ENCODE data around the gene PKD1L1. TPM values are rescaled to one million over a fixed set of nuclear protein-coding genes. Genes with fewer than 3 reads are reported as not detected.
"Not testable (repeated sequence)": the region's sequence is repeated elsewhere in the genome, so short reads cannot be mapped to it uniquely, and the experiment has no call there.

PKD1L1 gene
- polyA plus RNA-seq, 4 donors = 0.42 to 1.2 TPM; not detected in 2

DNA sequence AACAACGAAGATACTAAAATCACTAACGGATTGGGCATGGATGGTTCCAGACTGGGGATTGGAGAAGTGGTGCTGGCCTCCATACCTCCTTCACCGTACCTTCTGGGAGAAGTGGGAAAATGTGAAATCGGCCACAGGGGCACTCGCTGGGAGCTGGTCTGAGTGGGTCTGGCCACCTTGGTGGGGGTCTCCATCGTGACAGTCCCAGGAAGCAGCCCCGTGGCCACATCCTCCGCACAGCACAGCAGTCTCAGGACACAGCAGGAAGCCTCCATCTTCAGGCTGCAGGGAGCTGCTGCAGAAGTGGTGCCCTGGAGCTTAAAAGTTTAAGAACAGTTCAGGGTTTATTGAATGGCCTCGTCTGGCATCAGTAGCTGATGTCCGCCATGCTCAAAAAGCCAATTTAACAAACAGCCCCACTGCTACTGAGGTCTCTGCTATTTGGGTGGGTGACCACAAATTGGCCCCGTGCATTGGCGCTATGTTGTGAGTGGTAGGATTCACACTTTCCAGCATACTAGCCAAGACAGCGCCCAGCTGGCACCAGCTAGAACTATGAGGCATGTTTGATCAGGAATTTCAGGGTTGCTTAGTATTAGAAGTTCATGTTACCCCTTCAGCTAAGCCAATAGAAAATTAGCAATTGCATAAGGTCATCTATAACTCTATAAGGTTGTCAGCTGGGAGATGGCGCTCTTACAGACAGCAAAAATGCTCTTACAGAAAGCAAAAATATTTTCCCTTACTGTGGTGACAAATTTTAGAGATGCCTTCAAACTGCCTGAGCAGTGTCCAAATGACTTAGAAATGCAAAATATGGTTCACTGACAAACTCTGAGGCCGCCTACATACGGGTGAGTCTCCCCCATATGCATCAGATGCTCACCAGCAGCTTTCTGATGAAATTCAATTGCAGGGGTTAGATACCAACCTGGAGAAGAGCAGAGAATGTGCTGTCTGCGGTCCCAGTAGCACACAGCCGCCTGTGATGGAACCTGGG, 17.0 kb downstream of the PKD1L1 start:
- Histone ChIP-seq H3K27ac (ENCODE audit: low read depth in 1 of 3, low read length in 2 of 3) (no peak overlapping the region), H3K9me3 (ENCODE audit: control insufficient read depth in 2 of 2, insufficient read depth in 1 of 2, low read depth in 1 of 2, low read length in 1 of 2) (no peaks in the 10 kb centered on the region), H3K36me3 (ENCODE audit: control insufficient read depth in 3 of 3, insufficient read depth in 2 of 3, low read depth in 1 of 3, low read length in 3 of 3) (no peaks in the 10 kb centered on the region), H3K4me3 (ENCODE audit: low read depth in 1 of 3, low read length in 3 of 3) (no peak overlapping the region), H3K4me1 (ENCODE audit: control insufficient read depth in 3 of 3, insufficient read depth in 2 of 3, low read depth in 1 of 3, low read length in 2 of 3) (no peaks in the 10 kb centered on the region), H3K27me3 (ENCODE audit: control insufficient read depth in 3 of 3, insufficient read depth in 3 of 3, low read length in 3 of 3) (no peaks in the 10 kb centered on the region)
- WGBS, 3 donors = 91 to 92% (median 92%) methylated on average over 18 of the region's 18 CpGs
- DNase-seq (no peak), FAIRE-seq (no peak)

DNA sequence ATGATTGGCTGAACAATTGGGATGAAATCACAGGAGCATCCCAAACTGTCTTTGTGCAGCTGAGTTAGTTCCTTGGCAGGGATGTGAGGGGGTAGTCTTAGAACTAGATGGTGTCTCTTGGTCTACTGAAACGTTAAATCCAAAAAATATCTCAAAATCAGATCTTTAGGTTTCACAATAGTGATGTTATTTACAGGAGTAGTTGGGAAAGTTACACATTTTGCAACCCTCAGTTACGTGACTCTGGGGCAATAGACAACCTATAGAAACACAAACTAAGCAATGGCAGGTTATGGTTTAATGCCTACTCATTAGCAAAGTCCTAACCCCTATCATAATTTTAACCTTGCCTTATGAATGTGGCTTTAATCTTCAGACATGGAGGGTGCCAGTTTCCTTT, 24.0 kb downstream of the PKD1L1 start:
- Histone ChIP-seq H3K9me3 (ENCODE audit: control insufficient read depth in 2 of 2, insufficient read depth in 1 of 2, low read depth in 1 of 2, low read length in 1 of 2) (no peaks in the 10 kb centered on the region), H3K4me1 (ENCODE audit: control insufficient read depth in 3 of 3, insufficient read depth in 2 of 3, low read depth in 1 of 3, low read length in 2 of 3) (no peaks in the 10 kb centered on the region), H3K36me3 (ENCODE audit: control insufficient read depth in 3 of 3, insufficient read depth in 2 of 3, low read depth in 1 of 3, low read length in 3 of 3) (no peaks in the 10 kb centered on the region), H3K4me3 (ENCODE audit: low read depth in 1 of 3, low read length in 3 of 3) (no peak overlapping the region), H3K27me3 (ENCODE audit: control insufficient read depth in 3 of 3, insufficient read depth in 3 of 3, low read length in 3 of 3) (no peaks in the 10 kb centered on the region), H3K27ac (ENCODE audit: low read depth in 1 of 3, low read length in 2 of 3) (no peak overlapping the region)
- FAIRE-seq (no peak), DNase-seq (no peak)
- WGBS, 3 donors = 56 to 68% (median 62%) methylated on average over 2 of the region's 2 CpGs

DNA sequence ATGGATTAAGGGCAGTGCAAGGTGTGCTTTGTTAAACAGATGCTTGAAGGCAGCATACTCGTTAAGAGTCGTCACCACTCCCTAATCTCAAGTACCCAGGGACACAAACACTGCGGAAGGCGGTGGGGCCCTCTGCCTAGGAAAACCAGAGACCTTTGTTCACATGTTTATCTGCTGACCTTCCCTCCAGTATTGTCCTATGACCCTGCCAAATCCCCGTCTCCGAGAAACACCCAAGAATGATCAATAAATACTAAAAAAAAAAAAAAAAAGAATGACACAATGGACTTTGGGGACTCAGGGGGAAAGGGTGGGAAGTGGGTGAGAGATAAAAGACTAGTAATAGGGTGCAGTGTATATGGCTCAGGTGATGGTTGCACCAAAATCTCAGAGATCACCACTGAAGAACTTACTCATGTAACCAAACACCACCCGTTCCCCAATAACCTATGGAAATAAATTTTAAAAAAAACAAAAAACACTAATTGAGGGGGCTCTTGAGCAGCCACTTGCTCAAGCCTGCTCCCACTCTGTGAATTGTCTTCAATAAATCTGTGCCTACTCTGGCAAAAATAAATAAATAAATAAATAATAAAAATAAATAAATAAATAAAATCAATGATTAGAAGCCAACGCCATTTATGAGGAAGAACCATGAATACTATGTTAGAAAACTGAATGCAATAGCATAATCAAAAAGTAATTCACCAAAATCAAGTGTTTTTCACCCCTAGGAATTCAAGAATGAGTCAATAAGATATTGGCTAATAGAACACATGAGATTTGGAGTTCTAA, 25.0 kb downstream of the PKD1L1 start:
- not testable (repeated sequence) for H3K27me3 ChIP-seq (ENCODE audit: control insufficient read depth in 3 of 3, insufficient read depth in 3 of 3, low read length in 3 of 3); H3K27ac ChIP-seq (ENCODE audit: low read depth in 1 of 3, low read length in 2 of 3); H3K9me3 ChIP-seq (ENCODE audit: control insufficient read depth in 2 of 2, insufficient read depth in 1 of 2, low read depth in 1 of 2, low read length in 1 of 2); FAIRE-seq; H3K4me1 ChIP-seq (ENCODE audit: control insufficient read depth in 3 of 3, insufficient read depth in 2 of 3, low read depth in 1 of 3, low read length in 2 of 3); H3K36me3 ChIP-seq (ENCODE audit: control insufficient read depth in 3 of 3, insufficient read depth in 2 of 3, low read depth in 1 of 3, low read length in 3 of 3); H3K4me3 ChIP-seq (ENCODE audit: low read depth in 1 of 3, low read length in 3 of 3)
- WGBS, 3 donors = 31 to 54% (median 51%) methylated on average over 8 of the region's 8 CpGs
- DNase-seq = peak in 1 of 2 donors; percentile 11

DNA sequence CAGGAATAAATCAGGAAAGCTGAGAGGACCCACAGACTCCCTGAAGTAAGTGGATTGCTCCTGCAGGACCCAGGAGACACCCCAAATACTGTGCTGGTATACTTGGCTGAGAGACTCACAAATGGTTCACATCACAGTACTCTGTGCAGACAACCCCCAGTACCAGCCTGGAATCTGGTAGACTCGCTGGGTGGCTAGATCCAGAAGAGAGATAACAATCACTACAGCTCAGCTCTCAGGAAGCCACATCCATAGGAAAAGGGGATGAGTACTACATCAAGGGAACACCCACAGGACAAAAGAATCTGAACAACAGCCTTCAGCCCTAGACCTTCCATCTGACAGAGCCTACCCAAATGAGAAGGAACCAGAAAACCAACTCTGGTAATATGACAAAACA, 31.8 kb downstream of the PKD1L1 start:
- not testable (repeated sequence) for H3K4me3 ChIP-seq (ENCODE audit: low read depth in 1 of 3, low read length in 3 of 3); FAIRE-seq
- 61 to 83% (median 73%) methylated on average over 1 of the region's 1 CpG for WGBS, 3 donors

DNA sequence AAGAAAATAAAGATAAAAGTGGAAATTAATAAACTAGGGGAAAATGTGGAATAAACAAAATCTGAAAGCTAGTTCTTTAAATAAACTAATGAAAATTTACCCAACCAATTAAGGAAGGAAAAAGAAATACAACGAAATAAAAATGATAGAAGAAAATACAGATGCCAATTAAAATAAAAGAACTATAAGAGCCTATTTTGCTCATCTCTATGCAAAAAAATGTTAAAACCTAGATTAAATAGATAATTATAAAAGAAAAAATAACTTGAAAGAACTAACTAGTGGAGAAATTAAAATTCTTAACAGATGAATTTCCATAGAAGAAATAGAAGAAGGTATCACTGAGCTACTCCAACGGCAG, 32.7 kb downstream of the PKD1L1 start:
- 90 to 95% (median 90%) methylated on average over 2 of the region's 2 CpGs for WGBS, 3 donors
- no peaks in the 10 kb centered on the region for H3K9me3 ChIP-seq (ENCODE audit: control insufficient read depth in 2 of 2, insufficient read depth in 1 of 2, low read depth in 1 of 2, low read length in 1 of 2)
- H3K27ac ChIP-seq (ENCODE audit: low read depth in 1 of 3, low read length in 2 of 3) = no peak overlapping the region
- DNase-seq = no peak
- no peaks in the 10 kb centered on the region for H3K36me3 ChIP-seq (ENCODE audit: control insufficient read depth in 3 of 3, insufficient read depth in 2 of 3, low read depth in 1 of 3, low read length in 3 of 3)
- no peak overlapping the region for H3K4me3 ChIP-seq (ENCODE audit: low read depth in 1 of 3, low read length in 3 of 3)
- FAIRE-seq = no peak
- no peaks in the 10 kb centered on the region for H3K27me3 ChIP-seq (ENCODE audit: control insufficient read depth in 3 of 3, insufficient read depth in 3 of 3, low read length in 3 of 3)
- no peaks in the 10 kb centered on the region for H3K4me1 ChIP-seq (ENCODE audit: control insufficient read depth in 3 of 3, insufficient read depth in 2 of 3, low read depth in 1 of 3, low read length in 2 of 3)

More for the DNA sequence above, 31.8 kb downstream of the PKD1L1 start:
- not testable (repeated sequence) for H3K9me3 ChIP-seq (ENCODE audit: control insufficient read depth in 2 of 2, insufficient read depth in 1 of 2, low read depth in 1 of 2, low read length in 1 of 2); H3K27ac ChIP-seq (ENCODE audit: low read depth in 1 of 3, low read length in 2 of 3); H3K4me1 ChIP-seq (ENCODE audit: control insufficient read depth in 3 of 3, insufficient read depth in 2 of 3, low read depth in 1 of 3, low read length in 2 of 3); H3K27me3 ChIP-seq (ENCODE audit: control insufficient read depth in 3 of 3, insufficient read depth in 3 of 3, low read length in 3 of 3); H3K36me3 ChIP-seq (ENCODE audit: control insufficient read depth in 3 of 3, insufficient read depth in 2 of 3, low read depth in 1 of 3, low read length in 3 of 3); DNase-seq

DNA sequence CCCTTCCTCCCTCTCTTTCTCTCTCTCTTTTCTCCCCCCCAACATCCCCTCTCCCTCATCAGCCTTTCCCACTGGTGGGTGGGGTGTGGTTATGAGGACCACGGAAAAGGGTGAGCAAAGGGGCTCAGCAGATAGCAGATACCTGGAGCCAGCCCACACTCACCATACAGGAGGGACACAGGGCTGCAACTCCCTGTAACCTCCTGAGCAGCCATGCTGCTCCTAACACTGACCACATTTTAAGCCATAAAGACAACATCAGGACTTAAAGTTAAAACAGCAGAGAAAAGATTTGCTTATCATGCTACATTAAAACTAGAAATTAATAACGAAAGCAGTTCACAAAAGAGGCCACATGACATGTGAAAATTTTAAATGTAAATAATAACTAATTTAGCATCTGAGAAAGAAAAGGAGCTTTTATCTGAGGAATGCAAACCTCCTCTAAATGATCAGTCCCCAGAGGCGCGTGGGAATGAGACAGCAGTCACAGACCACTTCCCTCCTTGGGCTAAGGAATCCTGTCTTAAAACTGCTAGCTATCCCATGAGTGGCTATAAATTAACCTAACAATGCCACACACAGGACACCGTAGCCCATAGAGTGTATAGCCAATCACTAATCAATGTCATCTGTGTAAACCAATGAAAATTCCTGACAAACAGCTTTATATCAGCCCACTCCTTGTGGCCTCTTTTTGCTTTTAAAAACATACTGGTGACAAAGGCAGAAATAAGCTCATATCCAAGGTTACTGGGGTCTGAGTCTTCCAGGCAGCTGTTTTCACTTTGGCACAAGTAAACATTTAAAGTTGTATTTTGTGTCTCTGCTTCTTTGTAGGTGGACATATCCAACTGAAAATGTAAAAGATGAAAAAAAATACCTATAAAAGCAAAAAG, 33.3 kb downstream of the PKD1L1 start:
- 61 to 69% (median 62%) methylated on average over 5 of the region's 5 CpGs for WGBS, 3 donors
- Histone ChIP-seq H3K27ac (ENCODE audit: low read depth in 1 of 3, low read length in 2 of 3) (no peak overlapping the region), H3K9me3 (ENCODE audit: control insufficient read depth in 2 of 2, insufficient read depth in 1 of 2, low read depth in 1 of 2, low read length in 1 of 2) (no peaks in the 10 kb centered on the region), H3K27me3 (ENCODE audit: control insufficient read depth in 3 of 3, insufficient read depth in 3 of 3, low read length in 3 of 3) (no peaks in the 10 kb centered on the region), H3K4me1 (ENCODE audit: control insufficient read depth in 3 of 3, insufficient read depth in 2 of 3, low read depth in 1 of 3, low read length in 2 of 3) (no peaks in the 10 kb centered on the region), H3K36me3 (ENCODE audit: control insufficient read depth in 3 of 3, insufficient read depth in 2 of 3, low read depth in 1 of 3, low read length in 3 of 3) (no peaks in the 10 kb centered on the region), H3K4me3 (ENCODE audit: low read depth in 1 of 3, low read length in 3 of 3) (no peak overlapping the region)
- FAIRE-seq = no peak
- no peak for DNase-seq

DNA sequence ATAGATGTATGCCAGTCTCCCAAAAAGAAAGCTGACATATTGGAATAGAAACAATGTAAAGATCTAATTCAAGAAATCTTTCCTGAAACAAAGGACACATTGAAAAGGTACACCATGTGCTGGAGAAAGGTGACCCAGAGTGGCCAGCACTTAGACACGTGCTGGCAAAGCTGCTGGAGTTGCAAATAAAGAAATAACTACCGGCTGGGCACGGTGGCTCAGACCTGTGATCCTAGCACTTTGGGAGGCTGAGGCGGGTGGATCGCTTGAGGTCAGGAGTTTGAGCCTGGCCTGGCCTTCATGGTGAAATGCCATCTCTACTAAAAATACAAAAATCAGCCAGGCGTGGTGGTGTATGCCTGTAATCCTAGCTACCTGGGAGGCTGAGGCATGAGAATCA, 35.9 kb downstream of the PKD1L1 start:
- WGBS, 3 donors = 86 to 93% (median 89%) methylated on average over 6 of the region's 6 CpGs
- no peaks in the 10 kb centered on the region for H3K4me1 ChIP-seq (ENCODE audit: control insufficient read depth in 3 of 3, insufficient read depth in 2 of 3, low read depth in 1 of 3, low read length in 2 of 3)
- no peak overlapping the region for H3K27ac ChIP-seq (ENCODE audit: low read depth in 1 of 3, low read length in 2 of 3)
- H3K36me3 ChIP-seq (ENCODE audit: control insufficient read depth in 3 of 3, insufficient read depth in 2 of 3, low read depth in 1 of 3, low read length in 3 of 3) = no peaks in the 10 kb centered on the region
- DNase-seq = no peak
- H3K9me3 ChIP-seq (ENCODE audit: control insufficient read depth in 2 of 2, insufficient read depth in 1 of 2, low read depth in 1 of 2, low read length in 1 of 2) = no peaks in the 10 kb centered on the region
- no peak overlapping the region for H3K4me3 ChIP-seq (ENCODE audit: low read depth in 1 of 3, low read length in 3 of 3)
- no peak for FAIRE-seq
- no peaks in the 10 kb centered on the region for H3K27me3 ChIP-seq (ENCODE audit: control insufficient read depth in 3 of 3, insufficient read depth in 3 of 3, low read length in 3 of 3)

DNA sequence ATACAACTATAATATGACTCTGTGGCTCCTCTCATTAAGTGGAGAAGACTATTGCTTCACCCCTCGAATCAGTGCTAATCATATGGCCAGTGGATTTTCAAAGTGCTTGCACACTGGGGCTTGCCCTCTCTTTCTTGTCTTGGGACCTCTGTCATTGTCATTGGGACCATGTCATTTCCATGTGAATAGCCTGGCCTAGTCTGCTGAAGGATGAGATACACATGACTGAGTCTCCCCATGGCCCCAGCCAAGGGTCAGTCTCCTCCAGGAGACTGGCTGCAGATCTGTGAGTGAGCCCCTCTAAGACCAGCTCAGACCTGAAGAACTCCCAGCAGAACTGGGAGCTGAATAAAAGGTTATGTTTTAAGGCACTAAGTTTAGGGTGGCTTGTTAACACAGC, 39.5 kb downstream of the PKD1L1 start:
- H3K4me1 ChIP-seq (ENCODE audit: control insufficient read depth in 3 of 3, insufficient read depth in 2 of 3, low read depth in 1 of 3, low read length in 2 of 3) = no peaks in the 10 kb centered on the region
- no peak for FAIRE-seq
- no peaks in the 10 kb centered on the region for H3K9me3 ChIP-seq (ENCODE audit: control insufficient read depth in 2 of 2, insufficient read depth in 1 of 2, low read depth in 1 of 2, low read length in 1 of 2)

More for the DNA sequence above, 39.5 kb downstream of the PKD1L1 start:
- WGBS, 3 donors = 82 to 88% (median 82%) methylated on average over 1 of the region's 1 CpG
- H3K27ac ChIP-seq (ENCODE audit: low read depth in 1 of 3, low read length in 2 of 3) = no peak overlapping the region
- no peaks in the 10 kb centered on the region for H3K27me3 ChIP-seq (ENCODE audit: control insufficient read depth in 3 of 3, insufficient read depth in 3 of 3, low read length in 3 of 3)
- no peak for DNase-seq
- H3K36me3 ChIP-seq (ENCODE audit: control insufficient read depth in 3 of 3, insufficient read depth in 2 of 3, low read depth in 1 of 3, low read length in 3 of 3) = no peaks in the 10 kb centered on the region
- H3K4me3 ChIP-seq (ENCODE audit: low read depth in 1 of 3, low read length in 3 of 3) = no peak overlapping the region

All from small intestine (tissue), 7 donors.